ENCODE results near the gene TBPL1. TPM values are rescaled to one million over a fixed set of nuclear protein-coding genes. Genes with fewer than 3 reads are reported as not detected.
"Not testable (repeated sequence)": the region's sequence is repeated elsewhere in the genome, so short reads cannot be mapped to it uniquely, and the experiment has no call there.

Gene TBPL1
- total RNA-seq, 1 donor from 2014 or later: 50.2 TPM

GRCh38 chr6:133918208-133918930 is 34.7 kb upstream of the TBPL1 start:
- no peak for DNase-seq (ENCODE audit: low read depth, low spot score)
- Mint-ChIP-seq H3K4me1 (peaks cover 7% of the 10 kb centered on the region), H3K27ac (ENCODE audit: unreplicated experiment) (no peak overlapping the region), H3K27me3 (ENCODE audit: low read depth) (no peaks in the 10 kb centered on the region), H3K4me3 (no peak overlapping the region), H3K9me3 (peaks cover 4% of the 10 kb centered on the region), H3K36me3 (ENCODE audit: low read depth) (no peaks in the 10 kb centered on the region)
- TF ChIP-seq, protein P1, sequence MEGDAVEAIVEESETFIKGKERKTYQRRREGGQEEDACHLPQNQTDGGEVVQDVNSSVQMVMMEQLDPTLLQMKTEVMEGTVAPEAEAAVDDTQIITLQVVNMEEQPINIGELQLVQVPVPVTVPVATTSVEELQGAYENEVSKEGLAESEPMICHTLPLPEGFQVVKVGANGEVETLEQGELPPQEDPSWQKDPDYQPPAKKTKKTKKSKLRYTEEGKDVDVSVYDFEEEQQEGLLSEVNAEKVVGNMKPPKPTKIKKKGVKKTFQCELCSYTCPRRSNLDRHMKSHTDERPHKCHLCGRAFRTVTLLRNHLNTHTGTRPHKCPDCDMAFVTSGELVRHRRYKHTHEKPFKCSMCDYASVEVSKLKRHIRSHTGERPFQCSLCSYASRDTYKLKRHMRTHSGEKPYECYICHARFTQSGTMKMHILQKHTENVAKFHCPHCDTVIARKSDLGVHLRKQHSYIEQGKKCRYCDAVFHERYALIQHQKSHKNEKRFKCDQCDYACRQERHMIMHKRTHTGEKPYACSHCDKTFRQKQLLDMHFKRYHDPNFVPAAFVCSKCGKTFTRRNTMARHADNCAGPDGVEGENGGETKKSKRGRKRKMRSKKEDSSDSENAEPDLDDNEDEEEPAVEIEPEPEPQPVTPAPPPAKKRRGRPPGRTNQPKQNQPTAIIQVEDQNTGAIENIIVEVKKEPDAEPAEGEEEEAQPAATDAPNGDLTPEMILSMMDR (conservative IDR thresholded peaks at IDR 0.05): no peak

- Mint-ChIP-seq H3K27me3 (ENCODE audit: low read depth) (no peaks in the 10 kb centered on the region), H3K4me1 (peaks cover 7% of the 10 kb centered on the region), H3K27ac (ENCODE audit: unreplicated experiment) (no peak overlapping the region), H3K9me3 (no peaks in the 10 kb centered on the region), H3K4me3 (no peak overlapping the region), H3K36me3 (ENCODE audit: low read depth) (no peaks in the 10 kb centered on the region)
- DNase-seq (ENCODE audit: low read depth, low spot score): no peak
- TF ChIP-seq, protein P1 (conservative IDR thresholded peaks at IDR 0.05): no peak
Measured at GRCh38 chr6:133919362-133919761, 33.7 kb upstream of the TBPL1 start.

DNA sequence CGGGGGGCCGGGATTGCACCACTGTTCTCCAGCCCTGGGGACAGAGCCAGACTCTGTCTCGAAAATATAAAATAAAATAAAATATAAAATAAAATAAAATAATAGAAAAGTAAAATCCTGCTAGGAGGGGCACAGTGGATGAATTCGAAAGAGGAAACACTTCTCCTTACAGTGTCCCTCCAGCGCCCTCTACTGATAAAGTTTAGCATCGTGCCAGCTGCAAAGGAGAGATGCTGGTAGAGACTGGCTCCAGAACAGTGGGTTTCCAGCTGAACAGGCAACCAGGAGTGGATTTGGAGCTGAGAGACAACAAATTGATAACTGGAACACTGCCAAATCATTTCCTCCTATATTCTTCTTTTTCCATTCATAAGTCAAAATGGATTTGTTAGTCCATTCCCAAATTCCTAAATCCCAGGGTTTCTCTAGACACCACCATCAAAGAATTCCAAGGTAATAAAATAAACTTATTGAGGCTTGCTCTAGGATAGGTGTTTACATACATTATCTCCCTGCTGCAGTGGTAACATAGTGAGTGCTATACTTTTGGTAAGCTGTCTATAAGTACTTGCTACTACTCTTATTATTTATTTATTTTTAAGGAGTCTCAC is 31.7 kb upstream of the TBPL1 start:
- H3K9me3 Mint-ChIP-seq: no peaks in the 10 kb centered on the region
- H3K27ac Mint-ChIP-seq (ENCODE audit: unreplicated experiment): no peak overlapping the region
- peaks cover 7% of the 10 kb centered on the region for H3K4me1 Mint-ChIP-seq
- peak; percentile 82 for DNase-seq (ENCODE audit: low read depth, low spot score)
- TF ChIP-seq, protein P1 (conservative IDR thresholded peaks at IDR 0.05): peak; percentile 84
- H3K36me3 Mint-ChIP-seq (ENCODE audit: low read depth): no peaks in the 10 kb centered on the region
- H3K4me3 Mint-ChIP-seq: no peak overlapping the region
- peaks cover 9% of the 10 kb centered on the region for H3K27me3 Mint-ChIP-seq (ENCODE audit: low read depth)

DNA sequence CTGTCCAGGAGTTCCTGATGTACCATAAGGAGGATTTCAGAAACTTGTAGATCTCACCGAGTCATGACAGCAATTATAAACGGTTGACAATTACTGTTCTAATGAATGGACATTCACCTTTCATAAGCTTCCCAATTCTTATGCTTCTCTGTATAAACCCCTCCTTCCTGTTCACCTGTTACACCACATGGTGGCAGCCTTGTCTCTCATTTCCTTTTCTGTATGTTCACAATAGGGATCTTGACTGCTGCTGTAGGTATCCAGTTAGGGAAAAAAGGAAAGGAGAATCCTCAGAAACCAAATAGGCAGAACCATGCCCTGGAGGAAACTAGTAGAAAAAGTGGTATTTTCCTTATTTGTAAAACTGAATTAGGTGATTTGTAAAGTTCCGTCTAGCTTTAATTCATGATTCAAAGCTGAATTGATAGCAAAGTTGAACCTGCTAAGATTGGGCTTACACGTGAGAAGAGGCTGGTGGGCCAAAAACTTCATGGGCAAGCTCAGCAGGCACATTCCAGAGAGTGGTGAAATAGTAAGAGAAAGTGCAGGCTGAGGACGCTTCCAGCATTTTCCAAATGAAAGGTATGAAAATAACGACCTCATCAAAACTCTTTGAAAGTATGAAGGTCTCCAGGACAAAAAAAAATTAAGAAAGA is 29.0 kb upstream of the TBPL1 start:
- TF ChIP-seq, protein P1 (conservative IDR thresholded peaks at IDR 0.05): peak; percentile 92
- Mint-ChIP-seq H3K4me3 (no peak overlapping the region), H3K9me3 (no peaks in the 10 kb centered on the region), H3K27me3 (ENCODE audit: low read depth) (peaks cover 11% of the 10 kb centered on the region), H3K36me3 (ENCODE audit: low read depth) (no peaks in the 10 kb centered on the region), H3K4me1 (no peaks in the 10 kb centered on the region), H3K27ac (ENCODE audit: unreplicated experiment) (no peak overlapping the region)
- DNase-seq (ENCODE audit: low read depth, low spot score): peak; percentile 63

GRCh38 chr6:133931221-133931620 is 21.8 kb upstream of the TBPL1 start:
- not testable (repeated sequence) for H3K27ac Mint-ChIP-seq (ENCODE audit: unreplicated experiment); H3K27me3 Mint-ChIP-seq (ENCODE audit: low read depth); DNase-seq (ENCODE audit: low read depth, low spot score); H3K36me3 Mint-ChIP-seq (ENCODE audit: low read depth); H3K4me3 Mint-ChIP-seq; H3K4me1 Mint-ChIP-seq
- H3K9me3 Mint-ChIP-seq: peaks cover 18% of the 10 kb centered on the region

DNA sequence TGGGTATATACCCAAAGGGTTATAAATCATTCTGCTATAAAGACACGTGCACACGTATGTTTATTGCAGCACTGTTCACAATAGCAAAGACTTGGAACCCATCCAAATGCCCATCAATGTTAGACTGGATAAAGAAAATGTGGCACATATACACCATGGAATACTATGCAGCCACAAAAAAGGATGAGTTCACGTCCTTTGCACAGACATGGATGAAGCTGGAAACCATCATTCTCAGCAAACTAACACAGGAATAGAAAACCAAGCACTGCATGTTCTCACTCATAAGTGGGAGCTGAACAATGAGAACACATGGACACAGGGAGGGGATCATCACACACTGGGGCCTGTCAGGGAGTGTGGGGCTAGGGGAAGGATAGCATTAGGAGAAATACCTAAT is 16.7 kb upstream of the TBPL1 start:
- H3K9me3 Mint-ChIP-seq: peaks cover 18% of the 10 kb centered on the region

More for the DNA sequence above, 16.7 kb upstream of the TBPL1 start:
- not testable (repeated sequence) for H3K4me1 Mint-ChIP-seq; H3K27ac Mint-ChIP-seq (ENCODE audit: unreplicated experiment); DNase-seq (ENCODE audit: low read depth, low spot score); H3K27me3 Mint-ChIP-seq (ENCODE audit: low read depth); H3K4me3 Mint-ChIP-seq; H3K36me3 Mint-ChIP-seq (ENCODE audit: low read depth)

Data from neural crest cell (in vitro differentiated cells).